SU-DHL-6 (cell line): Measurements from ENCODE around the gene HSPA13.

Source experiments
- EZH2phosphoT487 ChIP-seq: fragments of 200-600 bp; sonication (generic), shearing (Covaris generic); conservative IDR thresholded peaks from 2 replicates; pipeline ENCODE4 v1.6.1; 2018; ENCODE audit warnings: mild to moderate bottlenecking, antibody characterized with exemption, low read length, moderate library complexity, mixed read lengths
- TF ChIP-seq, protein P1 (sequence below): fragments of 200-600 bp; sonication (generic); IDR thresholded peaks from one replicate; pipeline ENCODE4 v1.5.1; 2017; ENCODE audit warnings: antibody characterized with exemption, mild to moderate bottlenecking, low read length, moderate library complexity; ENCODE audit not compliant: insufficient read depth, poor library complexity, severe bottlenecking

DNA sequence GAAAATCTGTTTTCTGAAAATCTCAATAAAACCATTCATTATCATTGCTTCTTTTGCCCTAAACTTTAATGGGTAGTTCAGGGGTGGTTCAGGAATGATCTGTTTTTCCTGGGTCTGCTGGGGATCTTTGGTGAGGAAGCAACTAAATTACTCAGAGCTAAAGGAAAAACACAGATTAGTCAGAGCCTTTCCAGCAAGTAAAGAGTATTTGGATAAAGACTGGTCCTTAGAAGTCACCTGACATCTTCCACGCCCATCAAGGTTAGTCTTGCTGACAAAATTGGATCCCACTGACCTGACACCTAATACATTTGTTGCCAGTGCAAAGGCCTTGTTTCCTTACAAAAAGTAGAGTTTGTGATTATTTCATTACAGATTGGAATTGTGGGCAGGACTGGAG, 24.2 kb downstream of the HSPA13 start:
- TF ChIP-seq, protein P1, sequence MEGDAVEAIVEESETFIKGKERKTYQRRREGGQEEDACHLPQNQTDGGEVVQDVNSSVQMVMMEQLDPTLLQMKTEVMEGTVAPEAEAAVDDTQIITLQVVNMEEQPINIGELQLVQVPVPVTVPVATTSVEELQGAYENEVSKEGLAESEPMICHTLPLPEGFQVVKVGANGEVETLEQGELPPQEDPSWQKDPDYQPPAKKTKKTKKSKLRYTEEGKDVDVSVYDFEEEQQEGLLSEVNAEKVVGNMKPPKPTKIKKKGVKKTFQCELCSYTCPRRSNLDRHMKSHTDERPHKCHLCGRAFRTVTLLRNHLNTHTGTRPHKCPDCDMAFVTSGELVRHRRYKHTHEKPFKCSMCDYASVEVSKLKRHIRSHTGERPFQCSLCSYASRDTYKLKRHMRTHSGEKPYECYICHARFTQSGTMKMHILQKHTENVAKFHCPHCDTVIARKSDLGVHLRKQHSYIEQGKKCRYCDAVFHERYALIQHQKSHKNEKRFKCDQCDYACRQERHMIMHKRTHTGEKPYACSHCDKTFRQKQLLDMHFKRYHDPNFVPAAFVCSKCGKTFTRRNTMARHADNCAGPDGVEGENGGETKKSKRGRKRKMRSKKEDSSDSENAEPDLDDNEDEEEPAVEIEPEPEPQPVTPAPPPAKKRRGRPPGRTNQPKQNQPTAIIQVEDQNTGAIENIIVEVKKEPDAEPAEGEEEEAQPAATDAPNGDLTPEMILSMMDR = no peak
- no peak for TF ChIP-seq EZH2phosphoT487
